Measurements from ENCODE around the gene NCAM2.

NCAM2 gene

DNA sequence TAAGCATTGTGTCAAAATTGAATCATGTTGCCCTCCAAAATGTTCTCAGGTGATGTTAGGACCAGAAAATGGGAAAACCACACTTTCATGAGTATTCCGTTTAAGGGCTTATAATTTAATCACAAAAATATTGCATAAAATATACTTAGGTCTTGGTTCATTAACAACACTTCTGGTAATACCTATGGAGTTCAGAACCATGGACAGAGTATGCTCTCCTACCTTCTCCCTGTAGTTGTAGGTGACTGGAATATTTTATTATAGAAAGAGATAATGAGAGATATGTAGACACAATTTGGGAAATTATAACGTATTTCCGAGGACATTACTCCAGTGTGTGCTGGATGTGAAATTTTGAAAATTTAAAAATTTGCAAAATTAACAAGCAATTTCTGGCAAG is 232.5 kb downstream of the NCAM2 start:
- POLR2A ChIA-PET, result no interaction called here
- no peaks in the 10 kb centered on the region for H3K4me1 ChIP-seq (ENCODE audit: control insufficient read depth, insufficient read depth, low read length)
- CTCF ChIA-PET, result no interaction called here
- TF ChIP-seq, protein P1, sequence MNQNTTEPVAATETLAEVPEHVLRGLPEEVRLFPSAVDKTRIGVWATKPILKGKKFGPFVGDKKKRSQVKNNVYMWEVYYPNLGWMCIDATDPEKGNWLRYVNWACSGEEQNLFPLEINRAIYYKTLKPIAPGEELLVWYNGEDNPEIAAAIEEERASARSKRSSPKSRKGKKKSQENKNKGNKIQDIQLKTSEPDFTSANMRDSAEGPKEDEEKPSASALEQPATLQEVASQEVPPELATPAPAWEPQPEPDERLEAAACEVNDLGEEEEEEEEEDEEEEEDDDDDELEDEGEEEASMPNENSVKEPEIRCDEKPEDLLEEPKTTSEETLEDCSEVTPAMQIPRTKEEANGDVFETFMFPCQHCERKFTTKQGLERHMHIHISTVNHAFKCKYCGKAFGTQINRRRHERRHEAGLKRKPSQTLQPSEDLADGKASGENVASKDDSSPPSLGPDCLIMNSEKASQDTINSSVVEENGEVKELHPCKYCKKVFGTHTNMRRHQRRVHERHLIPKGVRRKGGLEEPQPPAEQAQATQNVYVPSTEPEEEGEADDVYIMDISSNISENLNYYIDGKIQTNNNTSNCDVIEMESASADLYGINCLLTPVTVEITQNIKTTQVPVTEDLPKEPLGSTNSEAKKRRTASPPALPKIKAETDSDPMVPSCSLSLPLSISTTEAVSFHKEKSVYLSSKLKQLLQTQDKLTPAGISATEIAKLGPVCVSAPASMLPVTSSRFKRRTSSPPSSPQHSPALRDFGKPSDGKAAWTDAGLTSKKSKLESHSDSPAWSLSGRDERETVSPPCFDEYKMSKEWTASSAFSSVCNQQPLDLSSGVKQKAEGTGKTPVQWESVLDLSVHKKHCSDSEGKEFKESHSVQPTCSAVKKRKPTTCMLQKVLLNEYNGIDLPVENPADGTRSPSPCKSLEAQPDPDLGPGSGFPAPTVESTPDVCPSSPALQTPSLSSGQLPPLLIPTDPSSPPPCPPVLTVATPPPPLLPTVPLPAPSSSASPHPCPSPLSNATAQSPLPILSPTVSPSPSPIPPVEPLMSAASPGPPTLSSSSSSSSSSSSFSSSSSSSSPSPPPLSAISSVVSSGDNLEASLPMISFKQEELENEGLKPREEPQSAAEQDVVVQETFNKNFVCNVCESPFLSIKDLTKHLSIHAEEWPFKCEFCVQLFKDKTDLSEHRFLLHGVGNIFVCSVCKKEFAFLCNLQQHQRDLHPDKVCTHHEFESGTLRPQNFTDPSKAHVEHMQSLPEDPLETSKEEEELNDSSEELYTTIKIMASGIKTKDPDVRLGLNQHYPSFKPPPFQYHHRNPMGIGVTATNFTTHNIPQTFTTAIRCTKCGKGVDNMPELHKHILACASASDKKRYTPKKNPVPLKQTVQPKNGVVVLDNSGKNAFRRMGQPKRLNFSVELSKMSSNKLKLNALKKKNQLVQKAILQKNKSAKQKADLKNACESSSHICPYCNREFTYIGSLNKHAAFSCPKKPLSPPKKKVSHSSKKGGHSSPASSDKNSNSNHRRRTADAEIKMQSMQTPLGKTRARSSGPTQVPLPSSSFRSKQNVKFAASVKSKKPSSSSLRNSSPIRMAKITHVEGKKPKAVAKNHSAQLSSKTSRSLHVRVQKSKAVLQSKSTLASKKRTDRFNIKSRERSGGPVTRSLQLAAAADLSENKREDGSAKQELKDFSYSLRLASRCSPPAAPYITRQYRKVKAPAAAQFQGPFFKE (tag by site-specific recombination; IDR thresholded peaks at IDR 0.05; ENCODE audit: borderline replicate concordance), result no peak
- TF ChIP-seq HOXC10 (CRISPR knock-in tag; IDR thresholded peaks at IDR 0.05) (no peak), MEIS1 (CRISPR knock-in tag; IDR thresholded peaks at IDR 0.05; ENCODE audit: borderline replicate concordance) (no peak), ZNF274 (IDR thresholded peaks at IDR 0.05; ENCODE audit: low read length) (no peak), ZNF274 (tag by site-specific recombination; IDR thresholded peaks at IDR 0.05; ENCODE audit: borderline replicate concordance) (no peak), ZNF510 (tag by site-specific recombination; IDR thresholded peaks at IDR 0.05; ENCODE audit: insufficient replicate concordance) (no peak), TCF7L2 (IDR thresholded peaks at IDR 0.05; ENCODE audit: borderline replicate concordance, low read depth, low read length) (no peak), ZNF791 (tag by site-specific recombination; IDR thresholded peaks at IDR 0.05) (no peak), ZNF626 (tag by site-specific recombination; IDR thresholded peaks at IDR 0.05) (no peak), ZNF777 (tag by site-specific recombination; IDR thresholded peaks at IDR 0.05; ENCODE audit: borderline replicate concordance) (no peak), ZNF514 (tag by site-specific recombination; IDR thresholded peaks at IDR 0.05) (no peak), ZNF560 (tag by site-specific recombination; IDR thresholded peaks at IDR 0.05; ENCODE audit: borderline replicate concordance) (no peak), ZNF629 (tag by site-specific recombination; IDR thresholded peaks at IDR 0.05) (no peak), YY1 (tag by site-specific recombination; IDR thresholded peaks at IDR 0.05) (no peak), ZSCAN23 (tag by site-specific recombination; IDR thresholded peaks at IDR 0.05) (no peak), ZNF157 (tag by site-specific recombination; IDR thresholded peaks at IDR 0.05) (no peak), ZNF335 (tag by site-specific recombination; conservative IDR thresholded peaks at IDR 0.05) (no peak)
- TF ChIP-seq, protein P2, sequence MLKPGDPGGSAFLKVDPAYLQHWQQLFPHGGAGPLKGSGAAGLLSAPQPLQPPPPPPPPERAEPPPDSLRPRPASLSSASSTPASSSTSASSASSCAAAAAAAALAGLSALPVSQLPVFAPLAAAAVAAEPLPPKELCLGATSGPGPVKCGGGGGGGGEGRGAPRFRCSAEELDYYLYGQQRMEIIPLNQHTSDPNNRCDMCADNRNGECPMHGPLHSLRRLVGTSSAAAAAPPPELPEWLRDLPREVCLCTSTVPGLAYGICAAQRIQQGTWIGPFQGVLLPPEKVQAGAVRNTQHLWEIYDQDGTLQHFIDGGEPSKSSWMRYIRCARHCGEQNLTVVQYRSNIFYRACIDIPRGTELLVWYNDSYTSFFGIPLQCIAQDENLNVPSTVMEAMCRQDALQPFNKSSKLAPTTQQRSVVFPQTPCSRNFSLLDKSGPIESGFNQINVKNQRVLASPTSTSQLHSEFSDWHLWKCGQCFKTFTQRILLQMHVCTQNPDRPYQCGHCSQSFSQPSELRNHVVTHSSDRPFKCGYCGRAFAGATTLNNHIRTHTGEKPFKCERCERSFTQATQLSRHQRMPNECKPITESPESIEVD (tag by site-specific recombination; IDR thresholded peaks at IDR 0.05), result no peak
- TF ChIP-seq, protein P3, sequence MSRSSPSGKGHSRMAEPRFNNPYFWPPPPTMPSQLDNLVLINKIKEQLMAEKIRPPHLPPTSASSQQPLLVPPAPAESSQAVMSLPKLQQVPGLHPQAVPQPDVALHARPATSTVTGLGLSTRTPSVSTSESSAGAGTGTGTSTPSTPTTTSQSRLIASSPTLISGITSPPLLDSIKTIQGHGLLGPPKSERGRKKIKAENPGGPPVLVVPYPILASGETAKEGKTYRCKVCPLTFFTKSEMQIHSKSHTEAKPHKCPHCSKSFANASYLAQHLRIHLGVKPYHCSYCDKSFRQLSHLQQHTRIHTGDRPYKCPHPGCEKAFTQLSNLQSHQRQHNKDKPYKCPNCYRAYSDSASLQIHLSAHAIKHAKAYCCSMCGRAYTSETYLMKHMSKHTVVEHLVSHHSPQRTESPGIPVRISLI (tag by site-specific recombination; IDR thresholded peaks at IDR 0.05), result no peak
- TF ChIP-seq, protein P4, sequence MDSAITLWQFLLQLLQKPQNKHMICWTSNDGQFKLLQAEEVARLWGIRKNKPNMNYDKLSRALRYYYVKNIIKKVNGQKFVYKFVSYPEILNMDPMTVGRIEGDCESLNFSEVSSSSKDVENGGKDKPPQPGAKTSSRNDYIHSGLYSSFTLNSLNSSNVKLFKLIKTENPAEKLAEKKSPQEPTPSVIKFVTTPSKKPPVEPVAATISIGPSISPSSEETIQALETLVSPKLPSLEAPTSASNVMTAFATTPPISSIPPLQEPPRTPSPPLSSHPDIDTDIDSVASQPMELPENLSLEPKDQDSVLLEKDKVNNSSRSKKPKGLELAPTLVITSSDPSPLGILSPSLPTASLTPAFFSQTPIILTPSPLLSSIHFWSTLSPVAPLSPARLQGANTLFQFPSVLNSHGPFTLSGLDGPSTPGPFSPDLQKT (IDR thresholded peaks at IDR 0.05; ENCODE audit: borderline replicate concordance, low read depth, low read length), result no peak
- TF ChIP-seq, protein P5, sequence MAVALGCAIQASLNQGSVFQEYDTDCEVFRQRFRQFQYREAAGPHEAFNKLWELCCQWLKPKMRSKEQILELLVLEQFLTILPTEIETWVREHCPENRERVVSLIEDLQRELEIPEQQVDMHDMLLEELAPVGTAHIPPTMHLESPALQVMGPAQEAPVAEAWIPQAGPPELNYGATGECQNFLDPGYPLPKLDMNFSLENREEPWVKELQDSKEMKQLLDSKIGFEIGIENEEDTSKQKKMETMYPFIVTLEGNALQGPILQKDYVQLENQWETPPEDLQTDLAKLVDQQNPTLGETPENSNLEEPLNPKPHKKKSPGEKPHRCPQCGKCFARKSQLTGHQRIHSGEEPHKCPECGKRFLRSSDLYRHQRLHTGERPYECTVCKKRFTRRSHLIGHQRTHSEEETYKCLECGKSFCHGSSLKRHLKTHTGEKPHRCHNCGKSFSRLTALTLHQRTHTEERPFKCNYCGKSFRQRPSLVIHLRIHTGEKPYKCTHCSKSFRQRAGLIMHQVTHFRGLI (tag by site-specific recombination; IDR thresholded peaks at IDR 0.05), result no peak
- no peak overlapping the region for H3K4me3 ChIP-seq (ENCODE audit: low read depth, low read length)
- H3K36me3 ChIP-seq (ENCODE audit: control insufficient read depth in 2 of 2, insufficient read depth in 1 of 2, low read length in 2 of 2), result no peaks in the 10 kb centered on the region
- H3K9me3 ChIP-seq (ENCODE audit: control insufficient read depth, insufficient read depth, low read depth, low read length), result no peaks in the 10 kb centered on the region
- no peak overlapping the region for H3K27ac ChIP-seq (ENCODE audit: extremely low read depth, low read depth, low read length)
